ENCODE measurements around the gene LRP1B. TPM values are rescaled to one million over a fixed set of nuclear protein-coding genes. Genes with fewer than 3 reads are reported as not detected.

LRP1B gene
- total RNA-seq, 2 experiments from 2014 or later, result not detected

DNA sequence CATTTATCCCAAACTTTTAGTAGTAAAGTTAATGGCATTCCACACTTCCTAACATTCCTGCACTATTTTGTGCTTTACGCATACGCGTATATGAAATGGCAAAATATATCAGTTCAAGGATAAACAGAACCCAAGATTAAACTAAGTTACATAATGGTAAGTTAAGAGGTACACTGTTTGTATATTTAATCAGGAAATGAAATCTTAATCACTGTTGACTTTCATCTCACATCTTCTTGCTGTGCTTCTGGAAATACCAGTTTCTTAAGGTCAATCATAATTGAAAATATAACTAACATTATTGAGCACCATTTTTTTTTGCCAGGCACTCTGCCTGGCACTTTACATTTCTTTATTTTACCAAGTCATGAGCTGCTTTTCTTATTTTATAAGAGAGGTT lies 565.2 kb downstream of the LRP1B start:
- no peaks in the 10 kb centered on the region for H3K36me3 Mint-ChIP-seq (ENCODE audit: low read depth)
- ChIA-PET CTCF (no interaction called here), POLR2A (no interaction called here)
- H3K9me3 Mint-ChIP-seq, result no peaks in the 10 kb centered on the region
- H3K27ac Mint-ChIP-seq, result no peak overlapping the region
- no peaks in the 10 kb centered on the region for H3K4me1 Mint-ChIP-seq
- H3K4me3 Mint-ChIP-seq, result no peak overlapping the region
- no peaks in the 10 kb centered on the region for H3K27me3 Mint-ChIP-seq
- no peak for DNase-seq

DNA sequence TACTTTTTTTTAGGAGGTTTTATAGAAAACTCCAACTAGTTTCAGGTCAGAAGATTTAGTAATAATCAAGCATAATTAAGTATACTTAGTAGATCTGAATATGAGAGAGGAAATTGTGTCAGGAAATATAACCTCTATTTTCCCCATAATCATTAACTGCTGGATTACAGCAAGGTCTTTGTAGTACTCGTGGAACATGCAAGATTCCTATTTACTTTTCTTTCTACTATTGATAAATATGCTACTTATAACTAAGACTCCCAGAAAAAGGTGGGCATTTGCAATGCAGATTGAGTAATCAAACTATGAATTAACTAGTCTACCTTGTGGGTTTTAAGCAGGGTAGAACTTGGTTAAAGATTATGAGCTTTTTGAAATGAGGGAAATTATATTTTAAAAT lies 570.1 kb downstream of the LRP1B start:
- no peak overlapping the region for H3K27ac Mint-ChIP-seq
- no peak for DNase-seq
- CTCF ChIA-PET, result no interaction called here

DNA sequence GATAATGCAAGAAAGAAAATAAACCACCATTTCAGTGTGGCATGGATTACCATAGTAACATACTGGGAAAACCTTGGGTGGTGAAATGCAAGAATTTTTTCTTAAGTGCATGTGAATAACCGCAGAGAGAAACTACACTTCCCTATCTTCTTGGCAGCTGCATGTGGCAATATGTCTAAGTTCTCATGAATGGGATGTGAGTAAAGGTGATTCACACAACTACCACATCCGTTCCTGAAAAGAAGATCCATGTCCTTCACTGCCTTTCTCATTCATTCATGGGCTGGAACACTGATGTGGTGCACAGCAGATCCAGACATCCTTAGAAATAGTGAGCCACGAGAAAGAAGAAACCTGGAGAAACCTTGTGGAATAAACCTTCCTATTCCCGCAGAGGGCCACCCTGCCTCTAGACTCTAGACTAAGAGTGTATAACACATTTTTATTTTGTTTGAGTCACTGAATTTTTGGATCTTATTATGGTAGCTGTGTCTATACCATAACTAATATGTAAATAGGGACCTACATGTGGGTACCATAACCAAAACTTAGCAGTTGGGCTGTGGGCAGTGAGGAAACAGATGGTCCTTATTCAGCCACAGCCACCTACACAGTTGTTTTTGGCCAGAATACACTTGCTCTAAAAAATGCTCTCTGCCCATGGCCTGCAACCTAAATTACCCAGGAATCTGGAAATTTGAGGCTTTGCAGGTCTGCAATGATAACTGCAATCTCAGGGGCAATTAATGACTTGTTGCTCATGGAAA lies 573.3 kb downstream of the LRP1B start:
- Mint-ChIP-seq H3K27ac (no peak overlapping the region), H3K36me3 (ENCODE audit: low read depth) (no peaks in the 10 kb centered on the region), H3K27me3 (no peaks in the 10 kb centered on the region), H3K9me3 (no peaks in the 10 kb centered on the region), H3K4me3 (no peak overlapping the region), H3K4me1 (no peaks in the 10 kb centered on the region)
- ChIA-PET POLR2A (no interaction called here), CTCF (no interaction called here)
- DNase-seq, result no peak

More for the DNA sequence above, 570.1 kb downstream of the LRP1B start:
- POLR2A ChIA-PET, result no interaction called here
- Mint-ChIP-seq H3K9me3 (no peaks in the 10 kb centered on the region), H3K4me3 (no peak overlapping the region), H3K36me3 (ENCODE audit: low read depth) (no peaks in the 10 kb centered on the region), H3K27me3 (no peaks in the 10 kb centered on the region), H3K4me1 (no peaks in the 10 kb centered on the region)

DNA sequence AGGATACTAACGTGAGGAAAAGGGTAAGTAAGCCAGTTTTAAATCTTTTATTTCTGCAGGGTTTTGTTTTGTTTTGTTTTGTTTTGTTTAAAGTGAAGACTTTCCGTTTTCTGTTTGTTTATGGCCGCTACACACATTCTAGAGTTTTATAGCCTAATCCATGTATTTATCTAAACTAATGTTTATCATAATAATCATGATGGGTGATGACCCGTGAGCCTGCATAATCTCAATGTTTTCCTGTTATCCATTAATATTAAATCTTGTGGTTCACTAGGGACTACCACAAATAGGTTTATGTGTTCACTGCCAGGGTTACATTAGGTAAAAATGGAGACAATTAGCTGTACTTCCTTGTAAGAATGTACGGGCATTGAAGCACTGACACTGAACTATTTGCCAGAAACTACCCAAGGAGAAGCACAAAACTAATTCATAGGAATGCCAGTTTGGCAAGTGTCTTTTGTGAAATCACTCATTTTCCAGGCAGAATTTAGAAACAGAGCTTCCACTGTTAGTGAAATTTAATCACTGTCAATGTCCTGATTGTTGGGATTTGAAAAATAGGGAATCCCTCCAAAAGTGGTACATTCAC lies 574.8 kb downstream of the LRP1B start:
- Mint-ChIP-seq H3K4me3 (no peak overlapping the region), H3K9me3 (no peaks in the 10 kb centered on the region), H3K4me1 (no peaks in the 10 kb centered on the region), H3K27me3 (no peaks in the 10 kb centered on the region), H3K36me3 (ENCODE audit: low read depth) (no peaks in the 10 kb centered on the region), H3K27ac (no peak overlapping the region)
- no peak for DNase-seq
- POLR2A ChIA-PET, result no interaction called here
- CTCF ChIA-PET, result no interaction called here

DNA sequence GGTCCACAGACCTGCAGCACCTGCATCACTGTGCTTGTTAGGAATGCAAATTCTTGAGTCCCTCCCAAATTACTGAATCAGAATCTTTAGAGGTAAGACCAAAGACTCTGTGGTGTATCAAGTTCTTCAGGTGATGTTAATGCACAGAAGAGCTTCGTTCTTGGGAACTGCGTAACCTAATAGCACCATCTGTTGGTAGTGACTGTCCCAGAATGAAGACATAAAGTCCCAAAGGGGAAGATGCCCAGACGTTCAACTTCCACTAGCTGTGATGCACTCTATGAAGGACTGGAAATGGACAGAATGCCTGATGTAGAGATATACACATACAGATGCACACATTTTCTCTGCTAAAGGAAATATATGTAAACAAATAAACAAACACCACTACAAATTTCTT lies 576.0 kb downstream of the LRP1B start:
- CTCF ChIA-PET, result no interaction called here
- Mint-ChIP-seq H3K4me3 (no peak overlapping the region), H3K27me3 (no peaks in the 10 kb centered on the region), H3K4me1 (no peaks in the 10 kb centered on the region), H3K36me3 (ENCODE audit: low read depth) (no peaks in the 10 kb centered on the region), H3K9me3 (no peaks in the 10 kb centered on the region), H3K27ac (no peak overlapping the region)
- no peak for DNase-seq
- POLR2A ChIA-PET, result no interaction called here

DNA sequence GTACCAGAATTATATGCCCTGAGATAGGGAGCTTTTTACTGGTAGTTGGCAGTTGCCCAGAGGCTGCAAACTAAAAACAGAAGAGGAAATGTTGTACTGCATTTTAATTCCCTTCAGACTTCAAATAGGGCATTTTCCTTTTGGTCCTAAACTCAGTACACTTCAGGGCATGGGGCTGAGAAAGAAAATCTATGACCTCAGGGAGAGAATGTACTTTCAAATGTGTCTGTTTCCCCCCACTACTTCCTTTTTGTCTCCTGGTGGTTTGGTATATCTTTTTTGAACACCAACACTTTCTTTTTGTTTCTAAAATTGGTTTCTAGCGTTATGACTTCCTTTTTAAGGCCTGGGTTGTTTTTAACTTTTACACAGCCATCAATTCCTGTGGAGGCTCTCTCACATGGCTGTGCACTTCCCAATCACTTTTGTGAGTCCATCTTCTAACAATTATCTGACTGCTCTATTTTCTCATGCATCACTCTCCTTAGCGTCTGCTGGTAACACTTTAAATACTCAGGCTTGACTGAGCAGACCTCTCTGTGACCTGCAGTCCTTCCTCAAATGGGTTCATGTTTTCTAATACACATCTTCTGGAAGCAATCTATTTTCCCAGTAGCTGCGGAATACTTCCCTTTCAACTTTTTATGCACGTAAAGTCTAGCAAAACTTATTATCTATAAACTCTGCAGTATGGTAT lies 596.0 kb downstream of the LRP1B start:
- POLR2A ChIA-PET, result no interaction called here
- Mint-ChIP-seq H3K36me3 (ENCODE audit: low read depth) (no peaks in the 10 kb centered on the region), H3K4me1 (peaks cover 6% of the 10 kb centered on the region), H3K4me3 (no peak overlapping the region), H3K9me3 (peaks cover 2% of the 10 kb centered on the region), H3K27ac (no peak overlapping the region), H3K27me3 (no peaks in the 10 kb centered on the region)
- no peak for DNase-seq
- CTCF ChIA-PET, result no interaction called here

DNA sequence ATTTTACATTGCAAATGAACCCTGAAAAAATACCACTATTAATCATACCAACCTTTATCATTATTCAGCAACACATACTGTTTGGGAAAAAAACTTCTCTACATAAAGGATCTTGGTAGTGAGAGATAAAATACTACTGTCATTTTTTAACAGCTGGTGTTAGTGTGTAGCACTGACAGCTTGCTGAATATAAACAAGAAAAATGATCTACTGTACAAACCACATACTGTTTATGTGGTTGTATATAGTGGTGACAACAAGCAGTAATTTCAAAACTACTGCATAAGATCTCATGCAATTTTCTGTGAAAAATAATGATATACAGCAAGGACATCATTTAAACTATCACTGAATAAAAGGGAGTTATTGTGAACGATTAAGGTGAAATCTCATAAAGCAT lies 601.2 kb downstream of the LRP1B start:
- Mint-ChIP-seq H3K27ac (no peak overlapping the region), H3K4me3 (no peak overlapping the region), H3K4me1 (peaks cover under 1% of the 10 kb centered on the region), H3K36me3 (ENCODE audit: low read depth) (no peaks in the 10 kb centered on the region), H3K27me3 (no peaks in the 10 kb centered on the region), H3K9me3 (peaks cover 2% of the 10 kb centered on the region)
- no peak for DNase-seq
- ChIA-PET POLR2A (no interaction called here), CTCF (no interaction called here)

DNA sequence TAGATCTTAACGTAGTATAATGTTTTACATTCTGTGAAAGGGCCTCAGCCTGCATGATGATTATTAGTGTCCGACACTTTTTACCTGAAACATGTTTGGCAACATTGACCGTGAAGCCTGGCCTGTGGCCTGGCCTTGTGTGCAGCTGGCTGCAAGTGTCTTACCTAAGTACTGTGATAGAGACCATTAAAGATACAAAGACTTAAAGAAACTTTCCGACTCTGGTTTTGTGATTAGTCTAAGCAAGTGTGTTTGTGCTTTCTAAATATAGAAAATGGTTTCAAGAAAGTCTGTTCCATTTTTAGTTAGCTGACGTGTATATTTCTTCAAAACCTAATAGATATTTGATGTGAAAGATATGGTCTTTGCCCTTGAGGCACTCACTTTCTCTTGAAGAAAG lies 601.8 kb downstream of the LRP1B start:
- Mint-ChIP-seq H3K9me3 (no peaks in the 10 kb centered on the region), H3K4me3 (no peak overlapping the region), H3K27me3 (no peaks in the 10 kb centered on the region), H3K27ac (no peak overlapping the region), H3K4me1 (no peaks in the 10 kb centered on the region), H3K36me3 (ENCODE audit: low read depth) (no peaks in the 10 kb centered on the region)
- ChIA-PET POLR2A (no interaction called here), CTCF (no interaction called here)
- DNase-seq, result no peak

DNA sequence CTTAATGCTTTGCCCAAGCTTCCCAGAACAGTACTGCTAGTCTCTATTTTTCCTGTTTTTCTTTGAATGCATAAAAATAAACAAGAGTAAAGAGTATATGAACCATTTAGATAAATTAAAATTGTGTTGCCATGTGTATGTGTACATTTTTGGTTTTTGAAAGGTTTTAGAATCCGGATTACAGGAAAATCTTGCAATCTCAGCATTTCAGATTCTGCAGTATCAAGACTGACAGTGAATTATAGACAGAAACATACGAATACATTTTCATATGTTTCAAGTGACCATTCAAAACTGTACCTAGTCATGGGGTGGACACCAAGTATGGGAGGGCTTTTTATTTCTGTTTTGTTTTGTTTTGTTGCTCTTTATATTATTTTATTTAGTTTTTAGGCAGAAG lies 604.1 kb downstream of the LRP1B start:
- Mint-ChIP-seq H3K27me3 (no peaks in the 10 kb centered on the region), H3K9me3 (no peaks in the 10 kb centered on the region), H3K4me3 (no peak overlapping the region), H3K36me3 (ENCODE audit: low read depth) (no peaks in the 10 kb centered on the region), H3K27ac (no peak overlapping the region), H3K4me1 (no peaks in the 10 kb centered on the region)
- CTCF ChIA-PET, result no interaction called here
- POLR2A ChIA-PET, result no interaction called here
- no peak for DNase-seq

DNA sequence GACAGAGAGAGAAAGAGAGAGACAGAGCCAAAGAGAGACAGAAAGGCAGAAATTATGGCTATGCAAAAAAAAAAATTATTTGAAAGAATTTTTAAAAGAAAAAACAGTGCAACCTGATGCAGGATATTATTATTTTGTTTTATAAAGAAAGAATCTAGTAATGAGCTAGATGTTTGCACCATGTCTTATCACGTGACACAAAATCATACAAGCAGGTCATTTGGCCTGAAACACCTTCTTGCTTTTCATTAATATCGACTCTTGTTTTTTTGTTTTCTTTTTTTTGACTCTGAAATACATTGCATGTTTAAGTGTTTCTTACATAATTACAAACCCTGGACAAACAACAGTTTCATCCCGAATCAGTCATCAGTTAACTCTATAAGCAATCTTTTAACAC lies 606.0 kb downstream of the LRP1B start:
- Mint-ChIP-seq H3K4me1 (no peaks in the 10 kb centered on the region), H3K9me3 (no peaks in the 10 kb centered on the region), H3K4me3 (no peak overlapping the region), H3K27ac (no peak overlapping the region), H3K36me3 (ENCODE audit: low read depth) (no peaks in the 10 kb centered on the region), H3K27me3 (no peaks in the 10 kb centered on the region)
- ChIA-PET POLR2A (no interaction called here), CTCF (no interaction called here)
- DNase-seq, result no peak

DNA sequence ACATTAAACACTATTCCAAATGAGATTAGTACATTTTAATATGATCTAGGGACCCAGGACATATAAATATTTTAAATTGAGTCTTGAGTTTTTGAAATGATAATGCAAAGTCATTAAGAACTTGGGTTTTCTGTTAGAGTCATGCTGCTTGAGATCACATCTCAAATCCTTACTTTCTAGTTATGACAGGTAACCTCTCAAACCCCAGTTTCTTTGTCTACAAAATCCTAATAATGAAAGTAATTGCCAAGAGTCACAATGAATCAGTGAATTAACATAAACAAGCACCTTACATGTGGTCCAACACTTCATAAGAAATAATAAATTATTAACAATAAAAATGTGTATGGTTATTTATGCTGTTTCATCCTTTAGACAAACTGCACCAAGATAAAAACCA lies 607.6 kb downstream of the LRP1B start:
- CTCF ChIA-PET, result no interaction called here

DNA sequence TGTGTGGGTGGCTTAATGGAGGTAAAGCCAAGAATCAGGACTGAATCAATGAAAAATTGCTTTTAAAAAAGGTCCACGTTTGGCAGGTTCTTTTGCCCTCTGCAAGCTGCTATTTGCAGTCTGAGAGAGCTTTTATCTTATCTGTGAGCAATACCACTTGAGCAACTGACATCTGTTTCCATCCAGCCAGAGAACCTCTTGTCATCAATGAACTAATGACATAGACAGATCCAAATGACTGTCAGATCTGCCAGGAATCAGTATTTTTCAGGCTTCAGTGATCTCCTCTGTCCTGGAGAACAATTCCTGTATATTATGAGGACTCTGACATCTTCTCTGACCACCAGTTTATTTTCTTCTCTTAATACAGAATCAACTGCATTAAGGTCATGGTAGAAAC lies 608.1 kb downstream of the LRP1B start:
- CTCF ChIA-PET, result no interaction called here
- no peaks in the 10 kb centered on the region for H3K4me1 Mint-ChIP-seq
- POLR2A ChIA-PET, result no interaction called here
- H3K27ac Mint-ChIP-seq, result no peak overlapping the region
- no peaks in the 10 kb centered on the region for H3K9me3 Mint-ChIP-seq
- H3K27me3 Mint-ChIP-seq, result no peaks in the 10 kb centered on the region
- H3K4me3 Mint-ChIP-seq, result no peak overlapping the region
- no peak for DNase-seq
- H3K36me3 Mint-ChIP-seq (ENCODE audit: low read depth), result no peaks in the 10 kb centered on the region

More for the DNA sequence above, 607.6 kb downstream of the LRP1B start:
- H3K4me3 Mint-ChIP-seq, result no peak overlapping the region
- DNase-seq, result no peak
- POLR2A ChIA-PET, result no interaction called here
- no peaks in the 10 kb centered on the region for H3K4me1 Mint-ChIP-seq
- no peaks in the 10 kb centered on the region for H3K9me3 Mint-ChIP-seq
- no peak overlapping the region for H3K27ac Mint-ChIP-seq
- no peaks in the 10 kb centered on the region for H3K36me3 Mint-ChIP-seq (ENCODE audit: low read depth)
- H3K27me3 Mint-ChIP-seq, result no peaks in the 10 kb centered on the region

DNA sequence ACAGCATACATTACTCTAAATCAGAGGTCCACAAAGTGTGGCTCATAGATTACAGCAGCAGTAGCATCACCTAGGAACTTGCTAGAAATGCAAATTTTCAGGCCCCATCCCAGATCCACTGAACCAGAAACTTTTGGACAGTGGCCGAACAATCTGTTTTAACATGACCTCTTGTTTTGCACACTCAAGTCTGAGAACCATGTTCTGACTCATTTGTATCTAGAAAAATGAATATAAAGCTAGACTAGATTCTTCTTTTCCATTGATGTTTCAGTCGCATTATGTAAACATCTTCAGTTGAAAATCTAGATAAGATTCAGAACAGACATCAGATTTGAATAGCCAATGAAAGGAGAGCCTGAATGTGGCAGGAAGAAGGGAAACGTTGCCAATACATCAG lies 608.8 kb downstream of the LRP1B start:
- no peaks in the 10 kb centered on the region for H3K9me3 Mint-ChIP-seq
- H3K27ac Mint-ChIP-seq, result no peak overlapping the region
- ChIA-PET POLR2A (no interaction called here), CTCF (no interaction called here)
- H3K36me3 Mint-ChIP-seq (ENCODE audit: low read depth), result no peaks in the 10 kb centered on the region
- DNase-seq, result no peak
- H3K4me1 Mint-ChIP-seq, result no peaks in the 10 kb centered on the region
- no peaks in the 10 kb centered on the region for H3K27me3 Mint-ChIP-seq
- H3K4me3 Mint-ChIP-seq, result no peak overlapping the region

DNA sequence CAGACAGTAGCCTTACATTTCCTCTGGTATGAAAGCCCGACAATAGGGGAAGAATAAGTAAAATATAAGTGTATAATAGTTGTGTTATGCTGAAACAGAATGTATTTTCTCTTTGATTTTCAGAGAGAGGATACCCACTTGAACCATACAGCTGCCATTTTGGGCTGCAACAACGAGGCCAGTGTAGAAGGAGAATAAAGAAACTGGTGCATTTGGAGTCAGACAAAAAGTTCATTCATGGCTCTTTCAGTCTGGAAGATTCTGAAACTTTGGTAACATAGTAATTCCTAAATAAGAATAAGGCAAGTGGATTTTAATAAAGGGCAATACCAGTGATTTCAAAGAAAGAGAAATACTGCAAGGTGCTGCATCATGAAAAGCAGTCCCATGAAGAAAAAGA lies 610.9 kb downstream of the LRP1B start:
- no peak overlapping the region for H3K4me3 Mint-ChIP-seq

More for the DNA sequence above, 610.9 kb downstream of the LRP1B start:
- no peaks in the 10 kb centered on the region for H3K27me3 Mint-ChIP-seq
- ChIA-PET CTCF (no interaction called here), POLR2A (no interaction called here)
- no peak overlapping the region for H3K27ac Mint-ChIP-seq
- no peak for DNase-seq
- H3K9me3 Mint-ChIP-seq, result no peaks in the 10 kb centered on the region
- H3K4me1 Mint-ChIP-seq, result no peaks in the 10 kb centered on the region
- no peaks in the 10 kb centered on the region for H3K36me3 Mint-ChIP-seq (ENCODE audit: low read depth)

Data from activated CD4-positive, alpha-beta T cell treated with anti-CD3 and anti-CD28 coated beads, Interleukin-2, amount 10 ng/mL, durations not matched to agents 7 days and 5 days (primary cell).